ENCODE data around the gene GPNMB.

GPNMB gene

DNA sequence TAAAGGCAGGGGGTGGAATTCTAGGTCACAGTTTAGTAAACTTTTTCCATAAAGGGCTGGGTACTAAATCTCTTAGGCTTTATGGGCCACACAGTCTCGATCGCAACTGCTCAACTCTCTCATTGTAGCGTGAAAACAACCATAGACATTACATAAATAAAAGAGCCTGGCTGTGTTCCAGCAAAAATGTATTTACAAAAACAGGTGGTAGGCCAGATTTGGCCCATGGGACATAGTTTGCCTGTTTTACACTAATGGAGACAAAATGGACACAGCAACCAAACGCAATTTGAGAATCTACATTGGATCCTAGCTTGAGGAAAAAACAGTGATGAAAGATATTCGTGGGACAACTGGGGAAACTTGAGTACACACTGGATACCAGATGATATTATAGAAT lies 29.3 kb downstream of the GPNMB start:
- no peak for DNase-seq

- DNase-seq, result no peak
Observed at GRCh38 chr7:23276376-23276775, 29.8 kb downstream of the GPNMB start.

- no peak for DNase-seq
Observed at GRCh38 chr7:23276947-23277346, 30.4 kb downstream of the GPNMB start.

DNA sequence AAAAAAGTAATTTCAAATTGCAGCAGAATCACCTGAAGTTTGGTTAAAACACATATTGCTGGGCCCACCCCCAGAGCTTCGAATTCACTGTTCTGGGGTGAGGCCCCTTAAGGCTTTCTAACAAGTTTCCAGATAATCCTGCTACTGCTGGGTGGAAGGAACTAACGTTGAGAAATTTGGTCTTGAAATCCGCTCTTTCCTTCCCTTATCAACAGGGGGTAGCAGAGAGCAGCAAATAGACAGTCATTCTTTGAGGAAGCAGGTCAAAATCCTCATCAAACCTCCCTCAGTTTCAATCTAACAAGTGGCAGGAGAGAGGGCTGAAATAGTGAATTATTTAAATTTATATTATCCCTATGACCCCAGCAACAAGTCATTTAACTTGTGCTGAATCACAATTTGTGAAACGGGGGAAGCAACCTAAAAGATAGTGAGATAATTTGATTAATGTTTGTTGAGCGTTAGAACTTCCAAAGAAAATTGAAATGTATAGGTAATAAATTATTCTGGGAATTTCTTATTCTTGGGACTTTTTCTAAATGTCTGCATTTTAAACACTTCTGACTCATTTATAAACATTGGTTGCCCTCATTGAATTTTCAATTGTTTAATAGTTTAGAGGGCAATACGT lies 30.9 kb downstream of the GPNMB start:
- peak; percentile 29 for DNase-seq

DNA sequence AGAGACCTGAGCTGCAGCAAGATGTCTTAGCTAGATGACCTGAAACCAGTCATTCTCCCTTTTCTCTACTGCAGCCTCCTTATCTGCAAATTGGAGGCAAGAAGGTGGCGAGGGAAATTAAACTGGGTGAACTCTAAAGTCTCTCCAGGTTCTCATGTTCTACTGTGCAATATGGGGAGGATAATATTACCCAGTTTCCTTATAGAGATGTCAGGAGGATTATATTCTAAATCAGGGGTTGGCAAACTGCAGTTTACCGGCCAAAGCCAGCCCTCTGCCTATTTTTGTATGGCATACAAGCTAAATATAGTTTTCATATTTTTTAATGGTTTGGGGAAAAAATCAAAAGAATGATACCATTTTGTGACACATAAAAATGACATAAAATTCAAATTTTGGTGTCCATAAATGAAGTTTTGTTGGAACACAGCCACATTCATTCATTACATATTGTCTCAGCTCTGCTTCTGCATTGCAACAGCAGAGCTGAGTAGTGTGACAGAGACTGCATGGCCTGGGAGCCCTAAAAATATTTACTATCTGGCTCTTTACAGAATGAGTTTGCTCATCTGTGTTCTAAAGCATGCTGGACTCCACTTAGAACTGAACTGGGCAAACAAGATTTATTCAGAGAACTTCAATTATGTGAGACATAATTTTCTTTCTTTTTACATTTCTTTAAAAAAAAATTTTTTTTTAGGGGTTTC lies 33.4 kb downstream of the GPNMB start:
- no peak for DNase-seq

- peak; percentile 15 for DNase-seq
Observed at GRCh38 chr7:23283086-23283485, 36.5 kb downstream of the GPNMB start.

DNA sequence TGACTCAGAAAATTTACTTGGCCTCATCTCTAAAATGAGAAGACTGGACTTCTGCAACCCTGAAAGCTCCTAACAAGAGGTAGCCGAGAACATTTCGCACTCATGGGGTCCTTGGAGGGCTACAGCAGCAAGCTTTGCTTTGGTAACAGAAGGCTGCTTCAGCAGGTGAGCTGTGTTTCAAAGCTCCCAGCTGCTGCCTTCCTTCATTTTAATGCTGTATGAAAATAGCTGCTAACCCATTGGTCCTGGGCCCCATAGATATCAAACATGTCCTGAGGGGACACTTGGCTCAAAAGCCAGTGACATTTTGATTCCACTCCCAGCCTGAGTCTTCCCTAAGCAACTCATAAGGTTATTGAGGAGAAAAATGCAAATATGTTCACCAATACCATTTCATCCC lies 38.3 kb downstream of the GPNMB start:
- DNase-seq, result no peak

GRCh38 chr7:23285657-23286646 lies 39.4 kb downstream of the GPNMB start:
- DNase-seq, result no peak

GRCh38 chr7:23287612-23288011 lies 41.0 kb downstream of the GPNMB start:
- DNase-seq, result peak; percentile 18

GRCh38 chr7:23290993-23291392 lies 44.4 kb downstream of the GPNMB start:
- DNase-seq, result no peak

DNA sequence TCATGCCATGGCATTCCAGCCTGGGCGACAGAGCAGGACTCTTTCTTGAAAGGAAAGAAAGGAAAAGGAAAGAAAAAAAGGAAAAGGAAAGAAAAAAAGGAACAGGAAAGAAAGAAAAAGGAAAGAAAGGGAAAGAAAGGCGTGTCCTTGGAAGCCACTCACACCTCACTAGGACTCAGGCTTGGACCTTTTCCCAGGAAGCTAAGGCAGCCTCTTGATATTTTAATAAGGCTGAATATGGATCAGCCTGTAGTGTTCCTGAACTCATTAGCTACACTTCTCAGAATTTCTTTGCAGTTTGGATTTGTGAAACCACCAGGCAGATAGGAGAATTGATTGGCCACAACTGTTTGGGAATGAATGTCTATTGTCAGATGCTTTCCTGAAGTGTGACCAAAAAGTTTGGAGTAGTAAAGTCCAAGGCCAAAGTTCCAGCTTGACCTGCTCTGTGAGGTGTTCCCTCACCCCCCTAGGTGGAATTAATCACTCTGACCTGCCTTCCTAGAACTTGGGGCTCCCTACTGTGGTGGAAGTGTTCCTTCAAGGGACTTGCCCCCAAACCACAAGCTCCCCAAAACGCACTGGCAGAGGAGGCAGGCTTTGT lies 45.5 kb downstream of the GPNMB start:
- DNase-seq, result no peak

- DNase-seq, result no peak
Observed at GRCh38 chr7:23292623-23293022, 46.0 kb downstream of the GPNMB start.

- DNase-seq, result no peak
Observed at GRCh38 chr7:23293500-23294073, 47.0 kb downstream of the GPNMB start.

DNA sequence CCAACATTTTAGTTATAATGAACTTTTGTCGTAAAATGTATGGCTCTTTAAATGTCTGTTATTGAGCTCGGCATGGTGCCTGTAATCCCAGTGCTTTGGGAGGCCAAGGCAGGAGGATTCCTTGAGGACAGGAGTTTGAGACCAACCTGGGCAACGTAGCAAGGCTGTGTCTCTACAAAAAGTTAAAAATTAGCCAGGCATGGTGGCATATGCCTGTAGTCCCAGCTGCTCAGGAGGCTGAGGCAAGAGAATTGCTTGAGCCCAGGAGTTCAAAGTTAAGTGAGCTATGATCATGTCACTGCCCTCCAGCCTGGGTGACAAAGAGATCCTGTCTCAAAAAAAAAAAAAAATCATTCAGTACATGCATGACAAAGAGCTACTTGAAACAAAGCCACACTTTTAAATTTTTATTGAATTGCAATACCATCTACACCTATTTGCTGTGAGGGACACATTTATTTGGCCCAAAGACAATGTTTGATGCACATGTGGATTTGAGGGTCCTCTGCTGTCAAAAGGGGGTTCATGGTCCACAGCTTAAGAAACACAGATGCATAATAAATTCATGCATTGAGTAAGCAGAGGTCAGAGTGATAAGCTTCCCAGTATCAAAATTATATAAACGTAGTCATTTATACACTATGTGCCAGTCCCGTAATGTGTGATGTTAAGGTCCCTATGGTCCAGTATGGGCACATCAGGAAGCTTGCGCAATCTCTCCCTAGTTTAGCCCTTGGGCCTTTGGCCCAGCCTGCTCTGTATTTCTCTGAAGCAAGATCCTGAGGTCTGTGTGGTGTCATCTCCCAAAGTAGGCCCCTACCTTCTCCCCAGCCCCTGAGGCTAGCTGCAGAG lies 48.2 kb downstream of the GPNMB start:
- no peak for DNase-seq

GRCh38 chr7:23295401-23295697 lies 48.8 kb downstream of the GPNMB start:
- no peak for DNase-seq

DNA sequence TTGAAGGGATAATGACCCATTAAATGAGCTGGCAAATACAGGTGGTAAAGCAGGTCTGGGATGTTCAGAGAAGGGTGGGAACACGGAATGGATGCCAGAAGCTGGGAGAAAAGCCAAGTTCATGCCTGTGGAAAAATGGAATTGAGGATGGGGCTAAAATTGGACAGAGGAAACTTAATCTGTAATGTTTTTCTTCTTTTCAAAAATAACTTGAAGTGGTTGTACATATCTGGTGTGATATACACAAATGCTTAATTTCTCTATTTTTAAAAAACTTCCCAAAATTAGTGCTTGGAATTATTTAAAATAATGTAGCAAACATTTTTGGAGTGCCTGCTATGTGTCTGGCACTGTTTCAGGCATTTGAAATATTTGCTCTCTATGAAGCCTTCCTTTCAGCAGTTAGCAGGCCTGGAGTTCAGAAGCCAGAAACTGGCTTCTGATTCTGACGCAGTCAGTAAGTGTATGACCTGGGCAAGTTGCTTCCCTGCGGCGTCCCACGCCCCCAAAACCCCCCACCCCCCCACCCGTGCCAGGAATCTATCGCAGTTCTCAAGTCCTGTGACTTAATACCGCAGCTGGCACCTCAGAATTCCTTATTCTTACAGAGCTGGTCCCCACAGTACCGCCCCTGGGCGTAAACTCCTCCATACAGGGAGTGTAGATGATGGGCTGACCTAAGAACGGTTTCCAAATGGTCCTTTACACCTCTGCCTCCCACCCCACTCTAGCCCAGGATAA lies 51.7 kb downstream of the GPNMB start:
- no peak for DNase-seq

GRCh38 chr7:23298885-23299769 lies 52.6 kb downstream of the GPNMB start, which contains the start of gene MALSU1:
MALSU1 (plus strand) TSS chr7:23299339; CDS start chr7:23299353, 14 bp downstream.
- peak; percentile 99 for DNase-seq

DNA sequence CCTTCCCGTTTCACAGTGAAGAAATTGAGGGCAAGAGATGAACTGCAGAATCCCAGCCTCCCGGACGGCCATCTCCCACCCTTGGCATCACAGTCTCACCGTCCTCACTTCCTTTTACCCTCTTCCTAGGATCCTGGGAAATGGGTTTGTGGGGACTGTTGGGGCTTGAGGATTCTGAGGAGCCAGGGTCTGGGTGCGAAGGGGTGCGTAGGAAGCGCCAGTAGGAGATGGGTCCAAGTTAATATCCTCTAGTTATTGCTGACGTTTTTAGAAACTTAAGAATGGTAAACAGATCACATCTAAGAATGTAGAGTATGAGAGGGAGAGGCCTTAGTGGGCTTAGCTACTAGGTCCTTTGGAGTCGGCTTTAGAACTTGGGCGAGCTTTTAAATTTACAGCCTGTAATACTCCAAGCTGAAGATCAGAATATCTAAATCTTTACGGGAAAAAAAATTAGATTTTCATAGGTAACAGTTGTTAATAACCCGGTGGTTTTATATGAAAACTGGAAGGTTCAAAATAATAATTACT lies 53.3 kb downstream of the GPNMB start:
- DNase-seq, result peak; percentile 27

- DNase-seq, result no peak
Observed at GRCh38 chr7:23306936-23307521, 60.5 kb downstream of the GPNMB start.

Data from activated CD4-positive, alpha-beta T cell treated with anti-CD3 and anti-CD28 coated beads for 48 hours (primary cell).